ENCODE data around the gene CCBE1. TPM values are rescaled to one million over a fixed set of nuclear protein-coding genes. Genes with fewer than 3 reads are reported as not detected.

The CCBE1 gene
- total and polyA plus RNA-seq, 2 of the 4 experiments (the other 2 are of a cell fraction), result 64.8 to 148 TPM

DNA sequence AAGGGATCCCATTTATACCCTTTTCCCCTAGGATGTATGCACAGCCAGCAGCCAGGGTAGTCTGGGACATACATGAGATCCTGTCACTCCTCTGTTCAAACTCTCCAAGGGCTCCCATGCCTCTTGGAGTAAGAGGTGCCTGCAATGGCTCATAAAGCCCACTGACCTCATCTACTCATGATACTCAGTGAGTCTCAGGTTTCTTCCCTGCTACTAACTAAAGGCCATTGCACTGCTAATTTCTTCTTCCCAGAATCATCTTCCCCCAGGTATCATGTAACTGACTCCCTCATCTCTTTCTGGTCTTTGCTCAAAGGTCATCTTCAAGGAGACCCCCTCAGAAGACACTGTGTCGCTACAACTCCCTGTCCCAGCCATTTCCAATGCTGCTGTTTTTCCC is 68.2 kb downstream of the CCBE1 start:
- Histone ChIP-seq H4K20me1 (ENCODE audit: insufficient read depth, low read length) (peaks cover 16% of the 10 kb centered on the region; the same call in 1 of the 2 replicates), H3K9me3 (ENCODE audit: control insufficient read depth, insufficient read depth, low read length) (no peaks in the 10 kb centered on the region), H3K4me1 (ENCODE audit: control insufficient read depth, insufficient read depth, low read length) (peaks cover 14% of the 10 kb centered on the region), H3K4ac (ENCODE audit: low read depth, low read length) (no peak overlapping the region), H2AK9ac (replicated peaks; ENCODE audit: low read depth, low read length, poor library complexity) (no peak overlapping the region), H2BK5ac (ENCODE audit: low read depth, low read length, poor library complexity, severe bottlenecking) (no peak overlapping the region), H3K23ac (ENCODE audit: low read depth, low read length) (no peak overlapping the region), H2BK20ac (ENCODE audit: low read depth, low read length) (no peak overlapping the region), H4K5ac (ENCODE audit: low read depth, low read length) (no peak overlapping the region; the same call in 1 of the 2 replicates), H3K4me2 (ENCODE audit: low read depth, low read length) (no peak overlapping the region), H2BK15ac (ENCODE audit: low read depth, low read length) (0 out of 3 replicates have a peak overlapping the region, but pooled peaks have one; percentile 43), H3K79me1 (ENCODE audit: low read depth in 1 of 2, low read length in 2 of 2) (peaks cover 53 to 56% of the 10 kb centered on the region in 2 experiments), H3K27ac (ENCODE audit: insufficient read depth, low read length) (no peak overlapping the region), H4K91ac (ENCODE audit: insufficient read depth, low read depth, low read length) (no peak overlapping the region), H3K56ac (ENCODE audit: extremely low read depth, insufficient read depth, low read length) (no peak overlapping the region), H4K8ac (ENCODE audit: low read depth in 2 of 2, low read length in 2 of 2) (no peak overlapping the region), H3K27me3 (ENCODE audit: control insufficient read depth, insufficient read depth, low read length) (no peaks in the 10 kb centered on the region), H2BK120ac (ENCODE audit: low read depth, low read length) (no peak overlapping the region), H3K36me3 (ENCODE audit: control insufficient read depth, insufficient read depth, low read length) (no peaks in the 10 kb centered on the region), H3K4me3 (ENCODE audit: insufficient read depth, low read depth, low read length) (no peak overlapping the region), H2AK5ac (ENCODE audit: low read depth, low read length) (no peak overlapping the region), H3K9ac (ENCODE audit: low read depth, low read length) (no peak overlapping the region), H3K18ac (ENCODE audit: low read depth, low read length) (no peak overlapping the region), H3K14ac (replicated peaks; ENCODE audit: low read depth, low read length) (no peak overlapping the region), H3K9me1 (ENCODE audit: insufficient read depth, low read length) (peaks cover 7% of the 10 kb centered on the region), H2AFZ (replicated peaks; ENCODE audit: low read length, poor library complexity) (no peak overlapping the region)
- ChIA-PET POLR2A (ENCODE audit: unreplicated experiment) (no interaction called here), CTCF (interaction anchor here (1.2 kb wide), 1 partner anchor 195 kb away, joined by 5 read pairs; no protein-coding TSS in a partner anchor)
- no CpG with 5 or more reads among the region's 1 CpG for WGBS, 2 experiments (ENCODE audit: extremely low coverage in 2 of 2, insufficient read length in 1 of 2)
- TF ChIP-seq POLR2A (IDR thresholded peaks at IDR 0.05; ENCODE audit: low read depth, low read length) (no peak), SMC3 (IDR thresholded peaks at IDR 0.05; ENCODE audit: low read depth, low read length) (no peak), FOS (IDR thresholded peaks at IDR 0.05; ENCODE audit: low read depth, low read length) (no peak), CEBPB (IDR thresholded peaks at IDR 0.05; ENCODE audit: low read depth, low read length) (no peak), RAD21 (IDR thresholded peaks at IDR 0.05; ENCODE audit: low read length) (no peak), BHLHE40 (IDR thresholded peaks at IDR 0.05; ENCODE audit: low read depth, low read length) (no peak), MAZ (IDR thresholded peaks at IDR 0.05; ENCODE audit: borderline replicate concordance, low read depth, low read length) (no peak), RFX5 (IDR thresholded peaks at IDR 0.05; ENCODE audit: low read depth, low read length) (no peak), MXI1 (IDR thresholded peaks at IDR 0.05; ENCODE audit: borderline replicate concordance, low read depth, low read length) (no peak), RCOR1 (IDR thresholded peaks at IDR 0.05; ENCODE audit: insufficient replicate concordance, low read length) (no peak), MAFK (IDR thresholded peaks at IDR 0.05; ENCODE audit: low read depth, low read length) (no peak), CHD1 (IDR thresholded peaks at IDR 0.05; ENCODE audit: low read depth, low read length) (no peak), NFE2L2 (IDR thresholded peaks at IDR 0.05; ENCODE audit: low read depth, low read length) (no peak)
- TF ChIP-seq, protein P1, sequence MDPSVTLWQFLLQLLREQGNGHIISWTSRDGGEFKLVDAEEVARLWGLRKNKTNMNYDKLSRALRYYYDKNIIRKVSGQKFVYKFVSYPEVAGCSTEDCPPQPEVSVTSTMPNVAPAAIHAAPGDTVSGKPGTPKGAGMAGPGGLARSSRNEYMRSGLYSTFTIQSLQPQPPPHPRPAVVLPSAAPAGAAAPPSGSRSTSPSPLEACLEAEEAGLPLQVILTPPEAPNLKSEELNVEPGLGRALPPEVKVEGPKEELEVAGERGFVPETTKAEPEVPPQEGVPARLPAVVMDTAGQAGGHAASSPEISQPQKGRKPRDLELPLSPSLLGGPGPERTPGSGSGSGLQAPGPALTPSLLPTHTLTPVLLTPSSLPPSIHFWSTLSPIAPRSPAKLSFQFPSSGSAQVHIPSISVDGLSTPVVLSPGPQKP (IDR thresholded peaks at IDR 0.05; ENCODE audit: borderline replicate concordance, low read depth, low read length), result no peak
- TF ChIP-seq, protein P2, sequence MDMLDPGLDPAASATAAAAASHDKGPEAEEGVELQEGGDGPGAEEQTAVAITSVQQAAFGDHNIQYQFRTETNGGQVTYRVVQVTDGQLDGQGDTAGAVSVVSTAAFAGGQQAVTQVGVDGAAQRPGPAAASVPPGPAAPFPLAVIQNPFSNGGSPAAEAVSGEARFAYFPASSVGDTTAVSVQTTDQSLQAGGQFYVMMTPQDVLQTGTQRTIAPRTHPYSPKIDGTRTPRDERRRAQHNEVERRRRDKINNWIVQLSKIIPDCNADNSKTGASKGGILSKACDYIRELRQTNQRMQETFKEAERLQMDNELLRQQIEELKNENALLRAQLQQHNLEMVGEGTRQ (IDR thresholded peaks at IDR 0.05; ENCODE audit: low read depth, low read length), result no peak
- TF ChIP-seq, protein P3, sequence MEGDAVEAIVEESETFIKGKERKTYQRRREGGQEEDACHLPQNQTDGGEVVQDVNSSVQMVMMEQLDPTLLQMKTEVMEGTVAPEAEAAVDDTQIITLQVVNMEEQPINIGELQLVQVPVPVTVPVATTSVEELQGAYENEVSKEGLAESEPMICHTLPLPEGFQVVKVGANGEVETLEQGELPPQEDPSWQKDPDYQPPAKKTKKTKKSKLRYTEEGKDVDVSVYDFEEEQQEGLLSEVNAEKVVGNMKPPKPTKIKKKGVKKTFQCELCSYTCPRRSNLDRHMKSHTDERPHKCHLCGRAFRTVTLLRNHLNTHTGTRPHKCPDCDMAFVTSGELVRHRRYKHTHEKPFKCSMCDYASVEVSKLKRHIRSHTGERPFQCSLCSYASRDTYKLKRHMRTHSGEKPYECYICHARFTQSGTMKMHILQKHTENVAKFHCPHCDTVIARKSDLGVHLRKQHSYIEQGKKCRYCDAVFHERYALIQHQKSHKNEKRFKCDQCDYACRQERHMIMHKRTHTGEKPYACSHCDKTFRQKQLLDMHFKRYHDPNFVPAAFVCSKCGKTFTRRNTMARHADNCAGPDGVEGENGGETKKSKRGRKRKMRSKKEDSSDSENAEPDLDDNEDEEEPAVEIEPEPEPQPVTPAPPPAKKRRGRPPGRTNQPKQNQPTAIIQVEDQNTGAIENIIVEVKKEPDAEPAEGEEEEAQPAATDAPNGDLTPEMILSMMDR (conservative IDR thresholded peaks at IDR 0.05; ENCODE audit: low read depth, low read length), result no peak
- ATAC-seq (ENCODE audit: low read depth) (no peak), DNase-seq (peak; percentile 45)
- dilution Hi-C loops (cut with HindIII; ENCODE audit: low sequenced_read_pairs, unreplicated experiment), result no loop called here
- intact Hi-C loops (cut with micrococcal nuclease), result loop anchor here (10.0 kb wide), 1 partner anchor 276 kb away; no protein-coding TSS in a partner anchor
- in situ Hi-C loops (cut with MboI; ENCODE audit: low sequenced_read_pairs), result loop anchor here (25.0 kb wide), 1 partner anchor 167 kb away; no protein-coding TSS in a partner anchor
- no TSS peak for BruUV-seq (replicated peaks)

Measured in IMR-90 (cell line).